ENCODE results near the gene OR5J2.
"Not testable (repeated sequence)": the region's sequence is repeated elsewhere in the genome, so short reads cannot be mapped to it uniquely, and the experiment has no call there.

OR5J2 gene

GRCh38 chr11:56176318-56176717, at the start of gene OR5J2:
OR5J2 (plus strand) TSS chr11:56176618; CDS start chr11:56176618, 0 bp downstream.
- DNase-seq, result no peak

GRCh38 chr11:56140151-56140661, 36.2 kb upstream of the OR5J2 start, which contains the start of gene OR8J3:
OR8J3 (minus strand) TSS chr11:56140201; CDS start chr11:56137718, 2,483 bp downstream.
- DNase-seq, result no peak

GRCh38 chr11:56143681-56144080, 32.7 kb upstream of the OR5J2 start:
- DNase-seq, result not testable (repeated sequence)

GRCh38 chr11:56151376-56151775, 25.0 kb upstream of the OR5J2 start:
- DNase-seq, result no peak

DNA sequence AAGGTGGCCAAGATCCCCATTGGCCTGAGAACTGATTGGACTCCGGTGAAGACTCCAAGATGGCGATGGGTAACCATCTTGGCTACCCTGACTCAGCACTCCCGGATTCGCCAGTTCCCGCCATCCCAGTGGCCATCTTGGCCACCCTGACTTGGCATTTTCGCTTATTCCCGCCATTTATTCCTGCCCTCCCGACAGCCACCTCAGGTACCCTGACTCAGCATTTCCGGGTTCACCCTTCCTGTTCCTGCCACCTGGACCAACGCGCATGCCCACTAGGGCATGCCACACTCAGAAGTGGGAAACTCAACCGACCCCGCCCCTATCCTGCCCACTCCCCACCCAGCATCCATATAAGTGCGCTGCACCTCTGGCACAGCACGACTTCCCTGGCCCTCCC, 24.1 kb upstream of the OR5J2 start:
- DNase-seq, result no peak

GRCh38 chr11:56160217-56160616, 16.2 kb upstream of the OR5J2 start, which contains the start of gene OR8K5:
OR8K5 (minus strand) TSS chr11:56160317; CDS start chr11:56160317, 0 bp downstream.
- no peak for DNase-seq

- no peak for DNase-seq
Measured at GRCh38 chr11:56163804-56164203, 12.6 kb upstream of the OR5J2 start.

- DNase-seq, result no peak
Measured at GRCh38 chr11:56172256-56172830, 4.1 kb upstream of the OR5J2 start.

DNA sequence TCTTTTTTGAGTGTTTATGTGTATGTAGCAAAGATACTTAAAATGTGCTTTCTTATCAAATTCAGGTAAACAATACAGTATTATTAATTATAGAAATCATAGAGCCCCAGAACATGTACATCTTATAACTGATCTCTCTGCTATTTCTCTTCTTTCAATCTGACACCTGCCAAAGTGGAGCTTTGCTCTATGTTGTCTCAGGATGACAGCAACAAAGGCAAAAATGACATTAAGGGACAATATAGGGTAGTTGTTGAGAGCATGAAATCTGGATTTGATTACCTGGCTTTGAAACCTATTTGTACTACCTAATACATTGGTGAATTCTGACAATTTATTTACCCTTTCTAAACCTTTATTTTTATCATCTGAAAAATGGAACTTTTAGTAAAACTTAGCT, 7.0 kb downstream of the OR5J2 start:
- DNase-seq, result no peak

- DNase-seq, result no peak
Measured at GRCh38 chr11:56188602-56189001, 12.2 kb downstream of the OR5J2 start.

DNA sequence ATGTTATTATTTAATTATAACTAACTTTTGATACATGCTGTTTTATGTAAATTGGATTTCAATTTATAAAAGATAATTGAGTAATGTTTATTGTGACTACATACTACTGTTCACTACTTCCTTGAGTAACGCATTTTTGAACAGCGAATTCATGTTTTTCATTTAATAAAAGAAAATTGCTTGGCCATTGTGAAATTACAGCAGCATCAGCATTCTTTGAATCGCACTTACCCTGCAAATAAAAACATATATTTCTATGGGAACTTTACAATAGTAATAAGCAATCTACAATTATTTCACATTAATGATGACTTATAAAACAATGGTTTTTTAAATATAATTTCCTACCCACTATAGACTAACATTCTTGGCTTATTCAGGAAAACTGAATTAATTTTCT, 20.3 kb downstream of the OR5J2 start:
- DNase-seq, result no peak

GRCh38 chr11:56197367-56197766, 20.9 kb downstream of the OR5J2 start:
- no peak for DNase-seq

DNA sequence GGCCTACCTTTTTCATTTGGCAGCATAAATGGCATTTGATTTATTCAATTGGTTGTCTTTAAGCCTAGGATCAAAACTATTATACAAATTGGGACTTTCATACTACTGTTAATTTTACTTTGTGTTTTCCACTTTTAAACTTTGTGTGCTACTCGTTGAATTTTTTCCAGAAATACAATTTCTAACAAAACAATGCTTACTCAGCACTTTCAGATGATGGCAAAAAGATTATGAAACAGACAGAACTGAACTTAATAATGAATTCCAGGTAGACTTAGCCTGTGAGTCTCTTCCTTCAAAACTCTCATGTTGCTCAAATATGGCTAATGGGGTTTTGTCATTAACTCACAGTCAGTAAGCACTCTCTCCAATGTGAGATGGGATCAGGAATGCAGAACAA, 31.4 kb downstream of the OR5J2 start:
- DNase-seq, result no peak

GRCh38 chr11:56214537-56214936, 38.1 kb downstream of the OR5J2 start:
- no peak for DNase-seq

GRCh38 chr11:56219735-56220134, 43.3 kb downstream of the OR5J2 start:
- DNase-seq, result not testable (repeated sequence)

Measured in CD4-positive, alpha-beta T cell treated with Interleukin-4 for 4 hours (primary cell).